H1 (cell line): ENCODE results near the gene IQSEC3. TPM values are rescaled to one million over a fixed set of nuclear protein-coding genes. Genes with fewer than 3 reads are reported as not detected.

ENCODE experiments used
- polyA plus RNA-seq, 7 experiments: library from polyadenylated mRNA; depleted of rRNA in 3 of 7; stranded (reverse) in 5 of 7; unstranded in 2 of 7; fragments of >200 nt in 5 of 7; fragments of 200-250 nt in 2 of 7; gene quantifications; 1 replicate in 5 of 7; 2 replicates in 1 of 7; 4 replicates in 1 of 7; pipeline versions ENCODE4 v1.2.1 to v1.2.3, GENCODE V29; 2011 to 2013; ENCODE audit warnings: missing spikeins in 2 of 7, mixed read lengths in 2 of 7
- total RNA-seq: library from RNA; stranded (reverse); fragmentation: NEBNext Ultra II Directional; extraction: Animal tissue kit (Norgen Biotek cat#: 25700); gene quantifications from 2 replicates; pipeline ENCODE4 v1.2.1, GENCODE V29; 2021
- TF ChIP-seq, protein P1 (sequence below): fragments of 300-600 bp; sonication (generic); IDR thresholded peaks from 2 replicates; pipeline ENCODE4 v1.7.1; 2012; ENCODE audit warnings: low read length, moderate library complexity, mild to moderate bottlenecking, inconsistent platforms; ENCODE audit not compliant: insufficient replicate concordance

Gene IQSEC3
- total and polyA plus RNA-seq, 2 of the 8 experiments (the other 6 are each of a cell fraction or from before 2014, with no cell fraction given): 1.2 to 3.1 TPM

DNA sequence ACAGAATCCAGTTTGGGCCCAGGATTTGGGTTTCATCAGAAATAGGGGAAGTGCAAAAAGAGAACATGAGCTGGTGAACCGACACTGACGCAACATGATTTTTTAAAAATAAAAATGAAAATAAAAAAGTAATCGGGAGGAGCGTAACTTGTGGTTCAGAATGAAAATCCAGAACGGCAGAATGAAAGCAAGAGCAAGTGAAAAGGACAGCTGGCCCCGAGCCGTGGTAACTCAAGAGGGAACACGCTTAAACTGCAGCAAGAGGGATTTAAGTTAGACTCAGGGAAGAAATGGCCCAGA, 145.8 kb downstream of the IQSEC3 start (continued):
- TF ChIP-seq, protein P1, sequence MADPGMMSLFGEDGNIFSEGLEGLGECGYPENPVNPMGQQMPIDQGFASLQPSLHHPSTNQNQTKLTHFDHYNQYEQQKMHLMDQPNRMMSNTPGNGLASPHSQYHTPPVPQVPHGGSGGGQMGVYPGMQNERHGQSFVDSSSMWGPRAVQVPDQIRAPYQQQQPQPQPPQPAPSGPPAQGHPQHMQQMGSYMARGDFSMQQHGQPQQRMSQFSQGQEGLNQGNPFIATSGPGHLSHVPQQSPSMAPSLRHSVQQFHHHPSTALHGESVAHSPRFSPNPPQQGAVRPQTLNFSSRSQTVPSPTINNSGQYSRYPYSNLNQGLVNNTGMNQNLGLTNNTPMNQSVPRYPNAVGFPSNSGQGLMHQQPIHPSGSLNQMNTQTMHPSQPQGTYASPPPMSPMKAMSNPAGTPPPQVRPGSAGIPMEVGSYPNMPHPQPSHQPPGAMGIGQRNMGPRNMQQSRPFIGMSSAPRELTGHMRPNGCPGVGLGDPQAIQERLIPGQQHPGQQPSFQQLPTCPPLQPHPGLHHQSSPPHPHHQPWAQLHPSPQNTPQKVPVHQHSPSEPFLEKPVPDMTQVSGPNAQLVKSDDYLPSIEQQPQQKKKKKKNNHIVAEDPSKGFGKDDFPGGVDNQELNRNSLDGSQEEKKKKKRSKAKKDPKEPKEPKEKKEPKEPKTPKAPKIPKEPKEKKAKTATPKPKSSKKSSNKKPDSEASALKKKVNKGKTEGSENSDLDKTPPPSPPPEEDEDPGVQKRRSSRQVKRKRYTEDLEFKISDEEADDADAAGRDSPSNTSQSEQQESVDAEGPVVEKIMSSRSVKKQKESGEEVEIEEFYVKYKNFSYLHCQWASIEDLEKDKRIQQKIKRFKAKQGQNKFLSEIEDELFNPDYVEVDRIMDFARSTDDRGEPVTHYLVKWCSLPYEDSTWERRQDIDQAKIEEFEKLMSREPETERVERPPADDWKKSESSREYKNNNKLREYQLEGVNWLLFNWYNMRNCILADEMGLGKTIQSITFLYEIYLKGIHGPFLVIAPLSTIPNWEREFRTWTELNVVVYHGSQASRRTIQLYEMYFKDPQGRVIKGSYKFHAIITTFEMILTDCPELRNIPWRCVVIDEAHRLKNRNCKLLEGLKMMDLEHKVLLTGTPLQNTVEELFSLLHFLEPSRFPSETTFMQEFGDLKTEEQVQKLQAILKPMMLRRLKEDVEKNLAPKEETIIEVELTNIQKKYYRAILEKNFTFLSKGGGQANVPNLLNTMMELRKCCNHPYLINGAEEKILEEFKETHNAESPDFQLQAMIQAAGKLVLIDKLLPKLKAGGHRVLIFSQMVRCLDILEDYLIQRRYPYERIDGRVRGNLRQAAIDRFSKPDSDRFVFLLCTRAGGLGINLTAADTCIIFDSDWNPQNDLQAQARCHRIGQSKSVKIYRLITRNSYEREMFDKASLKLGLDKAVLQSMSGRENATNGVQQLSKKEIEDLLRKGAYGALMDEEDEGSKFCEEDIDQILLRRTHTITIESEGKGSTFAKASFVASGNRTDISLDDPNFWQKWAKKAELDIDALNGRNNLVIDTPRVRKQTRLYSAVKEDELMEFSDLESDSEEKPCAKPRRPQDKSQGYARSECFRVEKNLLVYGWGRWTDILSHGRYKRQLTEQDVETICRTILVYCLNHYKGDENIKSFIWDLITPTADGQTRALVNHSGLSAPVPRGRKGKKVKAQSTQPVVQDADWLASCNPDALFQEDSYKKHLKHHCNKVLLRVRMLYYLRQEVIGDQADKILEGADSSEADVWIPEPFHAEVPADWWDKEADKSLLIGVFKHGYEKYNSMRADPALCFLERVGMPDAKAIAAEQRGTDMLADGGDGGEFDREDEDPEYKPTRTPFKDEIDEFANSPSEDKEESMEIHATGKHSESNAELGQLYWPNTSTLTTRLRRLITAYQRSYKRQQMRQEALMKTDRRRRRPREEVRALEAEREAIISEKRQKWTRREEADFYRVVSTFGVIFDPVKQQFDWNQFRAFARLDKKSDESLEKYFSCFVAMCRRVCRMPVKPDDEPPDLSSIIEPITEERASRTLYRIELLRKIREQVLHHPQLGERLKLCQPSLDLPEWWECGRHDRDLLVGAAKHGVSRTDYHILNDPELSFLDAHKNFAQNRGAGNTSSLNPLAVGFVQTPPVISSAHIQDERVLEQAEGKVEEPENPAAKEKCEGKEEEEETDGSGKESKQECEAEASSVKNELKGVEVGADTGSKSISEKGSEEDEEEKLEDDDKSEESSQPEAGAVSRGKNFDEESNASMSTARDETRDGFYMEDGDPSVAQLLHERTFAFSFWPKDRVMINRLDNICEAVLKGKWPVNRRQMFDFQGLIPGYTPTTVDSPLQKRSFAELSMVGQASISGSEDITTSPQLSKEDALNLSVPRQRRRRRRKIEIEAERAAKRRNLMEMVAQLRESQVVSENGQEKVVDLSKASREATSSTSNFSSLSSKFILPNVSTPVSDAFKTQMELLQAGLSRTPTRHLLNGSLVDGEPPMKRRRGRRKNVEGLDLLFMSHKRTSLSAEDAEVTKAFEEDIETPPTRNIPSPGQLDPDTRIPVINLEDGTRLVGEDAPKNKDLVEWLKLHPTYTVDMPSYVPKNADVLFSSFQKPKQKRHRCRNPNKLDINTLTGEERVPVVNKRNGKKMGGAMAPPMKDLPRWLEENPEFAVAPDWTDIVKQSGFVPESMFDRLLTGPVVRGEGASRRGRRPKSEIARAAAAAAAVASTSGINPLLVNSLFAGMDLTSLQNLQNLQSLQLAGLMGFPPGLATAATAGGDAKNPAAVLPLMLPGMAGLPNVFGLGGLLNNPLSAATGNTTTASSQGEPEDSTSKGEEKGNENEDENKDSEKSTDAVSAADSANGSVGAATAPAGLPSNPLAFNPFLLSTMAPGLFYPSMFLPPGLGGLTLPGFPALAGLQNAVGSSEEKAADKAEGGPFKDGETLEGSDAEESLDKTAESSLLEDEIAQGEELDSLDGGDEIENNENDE: no peak
